ENCODE results near the gene TNNI3K. TPM values are rescaled to one million over a fixed set of nuclear protein-coding genes. Genes with fewer than 3 reads are reported as not detected.

The TNNI3K gene
- total and polyA plus RNA-seq, 2 of the 8 experiments (the other 6 are each of a cell fraction or from before 2014, with no cell fraction given) = 0.41 to 0.48 TPM

- Histone ChIP-seq H4K5ac (ENCODE audit: insufficient read length, low read depth, low read length) (no peak overlapping the region), H3K23me2 (ENCODE audit: low read depth, low read length) (no peaks in the 10 kb centered on the region), H3K56ac (replicated peaks; ENCODE audit: insufficient read length, low read depth, low read length) (no peak overlapping the region), H4K8ac (ENCODE audit: extremely low read depth, insufficient read depth, low read length) (no peak overlapping the region), H2BK12ac (ENCODE audit: low read depth, low read length) (no peak overlapping the region), H3K27me3 (replicated peaks in 1 of 4; ENCODE audit: control insufficient read depth in 3 of 4, extremely low read depth in 1 of 4, insufficient read depth in 3 of 4, low read length in 3 of 4) (no peaks in the 10 kb centered on the region), H3K9ac (replicated peaks in 1 of 4; ENCODE audit: extremely low read depth in 1 of 4, low read depth in 3 of 4, low read length in 3 of 4) (no peak overlapping the region), H3K79me2 (ENCODE audit: control insufficient read depth in 1 of 2, insufficient read depth in 2 of 2, low read length in 2 of 2) (no peaks in the 10 kb centered on the region), H3K4me1 (replicated peaks in 1 of 4; ENCODE audit: control insufficient read depth in 3 of 4, insufficient read depth in 4 of 4, low read length in 3 of 4) (peaks cover 0 to 9% (median 2%) of the 10 kb centered on the region in 4 experiments; a peak in 2 of 7 replicates), H3K4me3 (ENCODE audit: extremely low read depth in 1 of 4, insufficient read depth in 2 of 4, low read depth in 3 of 4, low read length in 4 of 4) (no peak overlapping the region), H2BK15ac (ENCODE audit: low read length) (no peak overlapping the region), H4K91ac (replicated peaks; ENCODE audit: insufficient read length, low read length) (no peak overlapping the region), H3K23ac (ENCODE audit: insufficient read length) (no peak overlapping the region), H3K14ac (ENCODE audit: insufficient read length) (no peak overlapping the region), H3K36me3 (ENCODE audit: control insufficient read depth in 2 of 4, insufficient read depth in 4 of 4, low read length in 3 of 4) (no peaks in the 10 kb centered on the region), H2BK5ac (ENCODE audit: low read depth, low read length) (no peak overlapping the region), H2AFZ (ENCODE audit: low read length) (no peak overlapping the region), H3K9me3 (ENCODE audit: insufficient read depth in 2 of 2, low read depth in 1 of 2, low read length in 1 of 2) (no peaks in the 10 kb centered on the region), H3K79me1 (ENCODE audit: low read depth, low read length) (no peaks in the 10 kb centered on the region), H2BK120ac (replicated peaks; ENCODE audit: low read depth, low read length) (no peak overlapping the region), H3K4ac (replicated peaks; ENCODE audit: insufficient read length, low read depth, low read length) (no peak overlapping the region), H2AK5ac (ENCODE audit: low read depth, low read length) (no peak overlapping the region), H4K20me1 (replicated peaks in 1 of 2; ENCODE audit: control insufficient read depth in 1 of 2, insufficient read depth in 2 of 2, low read length in 2 of 2) (no peaks in the 10 kb centered on the region), H2BK20ac (ENCODE audit: low read length) (no peak overlapping the region), H3K18ac (ENCODE audit: extremely low read depth, low read length) (no peak overlapping the region), H3K4me2 (ENCODE audit: insufficient read depth in 1 of 2, low read depth in 2 of 2, low read length in 2 of 2) (no peak overlapping the region), H3K27ac (ENCODE audit: low read depth, low read length) (no peak overlapping the region)
- FAIRE-seq (no peak), DNase-seq (ENCODE audit: low read depth in 1 of 2, low spot score in 2 of 2) (no peak)
- WGBS, 2 experiments (ENCODE audit: extremely low coverage in 1 of 2, insufficient coverage in 1 of 2, insufficient read length in 1 of 2, insufficient replicate concordance in 2 of 2, low coverage in 1 of 2, low lambda C conversion rate in 2 of 2, missing lambda C conversion rate in 1 of 2) = 97% methylated on average over 2 of the region's 2 CpGs; no CpG with 5 or more reads in 1 of the 2 experiments
- POLR2A ChIA-PET (ENCODE audit: partially characterized antibody) = no interaction called here
- CTCF ChIA-PET (ENCODE audit: partially characterized antibody) = interaction anchor here (0.7 to 3.9 kb wide), 21 partner anchors 10 to 750 kb away, joined by 3 to 66 read pairs (median 4); partner anchors contain the start of gene LRRC53
- TF ChIP-seq CHD1 (IDR thresholded peaks at IDR 0.05; ENCODE audit: low read depth, low read length) (no peak), NRF1 (IDR thresholded peaks at IDR 0.05; ENCODE audit: low read depth, low read length) (no peak), CREB1 (IDR thresholded peaks at IDR 0.05) (no peak), GTF2F1 (IDR thresholded peaks at IDR 0.05; ENCODE audit: borderline replicate concordance, low read depth, low read length) (no peak), ZNF274 (IDR thresholded peaks at IDR 0.05; ENCODE audit: borderline replicate concordance, extremely low read depth, low read length) (no peak), ASH2L (IDR thresholded peaks at IDR 0.05; ENCODE audit: low read length) (no peak), SP4 (IDR thresholded peaks at IDR 0.05; ENCODE audit: low read length) (no peak), FOSL1 (IDR thresholded peaks at IDR 0.05; ENCODE audit: insufficient read depth, low read depth, low read length) (no peak), SUZ12 (IDR thresholded peaks at IDR 0.05; ENCODE audit: low read length) (no peak), EP300 (IDR thresholded peaks at IDR 0.05; ENCODE audit: borderline replicate concordance in 1 of 2, low read depth in 2 of 2, low read length in 2 of 2) (no peak), SRF (IDR thresholded peaks at IDR 0.05; ENCODE audit: low read depth, low read length) (no peak), POLR2A (IDR thresholded peaks at IDR 0.05; ENCODE audit: control extremely low read depth in 1 of 2, low read depth in 2 of 2, low read length in 2 of 2) (no peak), RXRA (IDR thresholded peaks at IDR 0.05; ENCODE audit: insufficient read depth, low read depth, low read length) (no peak), HDAC2 (IDR thresholded peaks at IDR 0.05; ENCODE audit: borderline replicate concordance in 1 of 2, low read depth in 2 of 2, low read length in 2 of 2) (no peak), BRCA1 (IDR thresholded peaks at IDR 0.05; ENCODE audit: low read depth, low read length) (no peak)
- TF ChIP-seq, protein P1, sequence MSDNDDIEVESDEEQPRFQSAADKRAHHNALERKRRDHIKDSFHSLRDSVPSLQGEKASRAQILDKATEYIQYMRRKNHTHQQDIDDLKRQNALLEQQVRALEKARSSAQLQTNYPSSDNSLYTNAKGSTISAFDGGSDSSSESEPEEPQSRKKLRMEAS (IDR thresholded peaks at IDR 0.05) = no peak
Measured at GRCh38 chr1:74502858-74503257, 267.7 kb downstream of the TNNI3K start.

Data from H1 (cell line).